Tibial nerve (tissue), 4 donors: ENCODE results near the gene CFDP1.

Experiments used
- EP300 ChIP-seq, 2 donors: sonication (generic); formaldehyde crosslinking; IDR thresholded peaks; one replicate each; pipeline ENCODE4 v1.6.1; 2017; ENCODE audit warnings: antibody characterized with exemption in 2 of 2, mild to moderate bottlenecking in 1 of 2
- POLR2A ChIP-seq, 2 donors: fragments of 450-650 bp; IDR thresholded peaks; one replicate each; pipeline ENCODE4 v1.6.1; 2017; ENCODE audit warnings: antibody characterized with exemption in 2 of 2, mild to moderate bottlenecking in 2 of 2, moderate library complexity in 2 of 2
- TF ChIP-seq, protein P1 (sequence below), 5 experiments: fragments of 200-600 bp in 3 of 5; fragments of 450-650 bp in 2 of 5; sonication (generic) in 3 of 5; IDR thresholded peaks; one replicate each; pipeline ENCODE4 v1.5.1; 2016 to 2019; ENCODE audit warnings: antibody characterized with exemption in 5 of 5, mild to moderate bottlenecking in 3 of 5, moderate library complexity in 2 of 5

DNA sequence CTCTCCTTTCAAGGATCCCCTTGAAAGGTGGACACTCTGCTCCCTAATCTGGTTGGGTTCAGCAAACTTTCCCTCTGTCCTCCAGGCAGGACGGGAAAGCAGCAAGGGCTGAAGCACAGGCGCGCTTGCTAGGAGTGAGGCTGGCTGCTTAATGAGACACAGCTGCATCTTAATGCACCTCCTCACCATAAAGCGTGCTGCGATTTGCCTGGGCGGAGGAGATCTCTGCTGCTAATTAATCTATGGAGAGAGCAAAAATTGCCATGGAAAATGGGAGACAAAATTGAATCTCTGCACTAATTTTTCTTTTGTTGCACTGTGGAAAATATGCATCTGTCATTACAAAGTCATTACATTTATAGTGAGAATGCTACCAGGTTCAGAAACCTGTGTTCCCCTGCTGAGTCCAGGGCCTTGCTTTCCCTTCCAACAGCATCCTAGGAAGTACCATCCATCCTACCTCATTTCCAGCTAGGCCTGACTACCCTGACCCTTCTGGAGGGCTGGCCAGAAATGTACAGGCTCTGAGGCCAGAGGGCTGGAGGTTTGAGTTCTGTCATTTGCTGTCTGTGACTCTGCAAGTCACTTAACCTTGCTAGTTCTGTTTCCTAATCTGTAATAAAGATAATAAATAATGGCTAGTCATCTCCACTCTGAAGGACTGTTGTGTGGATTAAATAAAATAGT, 138.4 kb downstream of the CFDP1 start:
- TF ChIP-seq, protein P1, sequence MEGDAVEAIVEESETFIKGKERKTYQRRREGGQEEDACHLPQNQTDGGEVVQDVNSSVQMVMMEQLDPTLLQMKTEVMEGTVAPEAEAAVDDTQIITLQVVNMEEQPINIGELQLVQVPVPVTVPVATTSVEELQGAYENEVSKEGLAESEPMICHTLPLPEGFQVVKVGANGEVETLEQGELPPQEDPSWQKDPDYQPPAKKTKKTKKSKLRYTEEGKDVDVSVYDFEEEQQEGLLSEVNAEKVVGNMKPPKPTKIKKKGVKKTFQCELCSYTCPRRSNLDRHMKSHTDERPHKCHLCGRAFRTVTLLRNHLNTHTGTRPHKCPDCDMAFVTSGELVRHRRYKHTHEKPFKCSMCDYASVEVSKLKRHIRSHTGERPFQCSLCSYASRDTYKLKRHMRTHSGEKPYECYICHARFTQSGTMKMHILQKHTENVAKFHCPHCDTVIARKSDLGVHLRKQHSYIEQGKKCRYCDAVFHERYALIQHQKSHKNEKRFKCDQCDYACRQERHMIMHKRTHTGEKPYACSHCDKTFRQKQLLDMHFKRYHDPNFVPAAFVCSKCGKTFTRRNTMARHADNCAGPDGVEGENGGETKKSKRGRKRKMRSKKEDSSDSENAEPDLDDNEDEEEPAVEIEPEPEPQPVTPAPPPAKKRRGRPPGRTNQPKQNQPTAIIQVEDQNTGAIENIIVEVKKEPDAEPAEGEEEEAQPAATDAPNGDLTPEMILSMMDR (IDR thresholded peaks at IDR 0.05) = no peak
- TF ChIP-seq POLR2A (IDR thresholded peaks at IDR 0.05) (no peak), EP300 (IDR thresholded peaks at IDR 0.05) (no peak)
